ENCODE data around the gene OCRL.

OCRL gene

GRCh38 chrX:129590596-129590995 is 50.5 kb downstream of the OCRL start:
- DNase-seq, result no peak

GRCh38 chrX:129593137-129593536 is 53.1 kb downstream of the OCRL start:
- no peak for DNase-seq

- no peak for DNase-seq
Observed at GRCh38 chrX:129594781-129595180, 54.7 kb downstream of the OCRL start.

GRCh38 chrX:129596077-129596476 is 56.0 kb downstream of the OCRL start:
- DNase-seq, result no peak

GRCh38 chrX:129597905-129598304 is 57.8 kb downstream of the OCRL start:
- DNase-seq, result no peak

- no peak for DNase-seq
Observed at GRCh38 chrX:129599499-129599898, 59.4 kb downstream of the OCRL start.

GRCh38 chrX:129599996-129600395 is 59.9 kb downstream of the OCRL start:
- no peak for DNase-seq

GRCh38 chrX:129600981-129601424 is 60.9 kb downstream of the OCRL start:
- DNase-seq, result no peak

- DNase-seq, result peak; percentile 39
Observed at GRCh38 chrX:129606918-129607317, 66.9 kb downstream of the OCRL start.

GRCh38 chrX:129608496-129608895 is 68.4 kb downstream of the OCRL start:
- no peak for DNase-seq

GRCh38 chrX:129609395-129609794 is 69.3 kb downstream of the OCRL start:
- DNase-seq, result no peak

GRCh38 chrX:129612396-129612795 is 72.3 kb downstream of the OCRL start:
- no peak for DNase-seq

GRCh38 chrX:129613596-129613995 is 73.5 kb downstream of the OCRL start:
- DNase-seq, result no peak

GRCh38 chrX:129614481-129615255 is 74.6 kb downstream of the OCRL start:
- no peak for DNase-seq

- DNase-seq, result no peak
Observed at GRCh38 chrX:129617420-129617819, 77.4 kb downstream of the OCRL start.

- no peak for DNase-seq
Observed at GRCh38 chrX:129618997-129619396, 78.9 kb downstream of the OCRL start.

GRCh38 chrX:129622757-129623301 is 82.8 kb downstream of the OCRL start:
- no peak for DNase-seq

GRCh38 chrX:129626026-129626425 is 86.0 kb downstream of the OCRL start:
- DNase-seq, result no peak

- no peak for DNase-seq
Observed at GRCh38 chrX:129629837-129630236, 89.8 kb downstream of the OCRL start.

GRCh38 chrX:129631849-129632248 is 91.8 kb downstream of the OCRL start:
- no peak for DNase-seq

GRCh38 chrX:129632443-129632842 is 92.4 kb downstream of the OCRL start:
- DNase-seq, result no peak

- no peak for DNase-seq
Observed at GRCh38 chrX:129634541-129634940, 94.5 kb downstream of the OCRL start.

- no peak for DNase-seq
Observed at GRCh38 chrX:129636175-129636681, 96.2 kb downstream of the OCRL start.

Measured in stimulated activated CD4-positive, alpha-beta T cell treated with anti-CD3 and anti-CD28 coated beads, Interleukin-4, amount 100 ng/mL, for 1 hour (primary cell).